RKO (cell line): ENCODE results near the gene COL16A1.
A peak's percentile ranks its signal among the peaks of the same experiment; 100 is the strongest.

Source experiments
- DNase-seq: peaks from one replicate; pipeline ENCODE4 v3.0.0-alpha.2; 2016; ENCODE audit warnings: low spot score

COL16A1 gene

GRCh38 chr1:31647106-31647505, 56.7 kb downstream of the COL16A1 start:
- no peak for DNase-seq

DNA sequence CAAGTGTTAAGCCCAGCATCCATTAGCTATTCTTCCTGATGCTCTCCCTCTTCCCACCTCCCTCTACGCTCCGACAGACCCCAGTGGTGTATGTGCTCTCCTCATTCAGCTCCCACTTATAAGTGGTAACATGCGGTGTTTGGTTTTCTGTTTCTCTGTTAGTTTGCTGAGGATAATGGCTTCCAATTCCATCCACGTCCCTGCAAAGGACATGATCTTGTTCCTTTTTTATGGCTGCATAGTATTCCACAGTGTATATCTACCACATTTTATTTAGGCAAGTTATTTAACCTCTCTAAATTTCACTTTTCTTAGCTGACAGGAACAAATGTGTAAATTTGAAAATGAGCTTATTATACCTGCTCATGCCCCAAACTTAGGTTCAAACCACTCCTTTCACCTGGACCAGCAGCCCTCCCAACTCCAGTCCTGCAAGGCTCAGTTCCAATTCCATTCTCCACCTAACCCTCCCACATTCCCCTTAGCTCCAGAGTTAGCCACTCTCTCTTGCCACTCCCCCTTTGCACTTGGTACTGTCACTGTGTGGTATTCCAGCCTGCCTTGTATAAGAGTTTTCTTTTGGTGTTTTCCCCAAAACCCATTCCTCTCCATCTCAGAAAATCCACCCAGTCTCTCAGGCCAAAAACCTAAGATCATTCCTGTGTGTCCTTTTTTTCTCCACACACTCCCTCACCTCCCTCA, 57.4 kb downstream of the COL16A1 start:
- DNase-seq = no peak

DNA sequence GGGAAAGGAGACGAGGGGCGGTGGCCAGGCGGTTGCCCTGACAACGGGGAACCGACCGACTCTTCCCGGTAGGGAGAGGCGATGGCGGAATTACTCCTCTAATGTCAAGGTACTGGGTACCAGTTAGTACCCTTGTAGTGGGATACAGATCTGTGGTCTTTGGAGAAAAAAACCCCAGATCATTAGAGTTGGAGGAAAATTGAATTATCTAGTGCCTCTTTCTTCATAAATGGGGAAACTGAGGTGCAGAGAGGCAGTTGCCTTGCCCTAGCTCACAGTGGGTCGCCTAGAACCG, 58.6 kb downstream of the COL16A1 start:
- DNase-seq = no peak

- DNase-seq = peak; percentile 96
Measured at GRCh38 chr1:31644560-31645273, 59.1 kb downstream of the COL16A1 start, which contains the start of gene PEF1. Gene PEF1 (minus strand): TSS chr1:31644876. CDS start chr1:31644864, 12 bp downstream.

GRCh38 chr1:31643976-31644559, 59.7 kb downstream of the COL16A1 start:
- DNase-seq = no peak

GRCh38 chr1:31642897-31643296, 60.9 kb downstream of the COL16A1 start:
- DNase-seq = no peak

- no peak for DNase-seq
Measured at GRCh38 chr1:31642366-31642765, 61.5 kb downstream of the COL16A1 start.

DNA sequence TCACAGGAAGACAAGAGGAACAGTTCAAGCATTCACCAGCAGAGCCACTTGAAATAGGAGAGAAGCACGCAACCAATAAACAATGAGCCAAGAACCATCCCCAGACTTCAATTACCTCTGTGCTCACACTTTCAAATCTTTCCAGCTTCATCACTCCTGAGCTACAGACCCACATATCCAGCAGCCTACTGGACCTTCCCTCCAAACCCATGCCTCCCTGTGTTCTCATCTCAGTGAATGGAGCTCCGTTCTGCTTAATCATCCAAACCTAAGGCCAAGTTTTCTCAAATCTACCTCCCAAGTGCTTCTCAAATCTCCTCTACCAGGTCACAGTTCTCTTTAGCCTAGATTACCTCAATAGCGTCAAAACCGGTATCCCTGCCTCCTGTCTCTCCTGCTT, 62.9 kb downstream of the COL16A1 start:
- no peak for DNase-seq

GRCh38 chr1:31640179-31640578, 63.6 kb downstream of the COL16A1 start:
- no peak for DNase-seq

DNA sequence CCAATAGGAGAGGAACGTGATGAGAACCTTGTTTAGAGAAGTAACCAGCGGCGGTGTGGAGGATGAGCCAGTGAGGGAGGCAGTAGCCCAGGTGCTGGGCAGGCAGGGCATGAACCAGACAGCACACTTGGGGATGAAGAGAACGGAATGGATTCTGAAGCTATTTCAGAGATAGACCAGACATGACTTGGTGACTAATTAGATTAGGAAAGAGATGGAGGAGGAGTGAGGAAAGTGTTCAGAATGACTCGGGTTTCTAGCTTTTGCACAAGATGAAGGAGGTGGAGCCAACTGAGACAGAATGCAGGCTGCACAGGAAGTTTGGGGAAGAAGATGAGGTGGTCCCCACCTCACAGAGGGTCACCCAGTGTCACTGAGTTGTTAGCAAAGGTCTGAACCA, 64.3 kb downstream of the COL16A1 start:
- peak; percentile 12 for DNase-seq

- DNase-seq = no peak
Measured at GRCh38 chr1:31637915-31638673, 65.7 kb downstream of the COL16A1 start.

DNA sequence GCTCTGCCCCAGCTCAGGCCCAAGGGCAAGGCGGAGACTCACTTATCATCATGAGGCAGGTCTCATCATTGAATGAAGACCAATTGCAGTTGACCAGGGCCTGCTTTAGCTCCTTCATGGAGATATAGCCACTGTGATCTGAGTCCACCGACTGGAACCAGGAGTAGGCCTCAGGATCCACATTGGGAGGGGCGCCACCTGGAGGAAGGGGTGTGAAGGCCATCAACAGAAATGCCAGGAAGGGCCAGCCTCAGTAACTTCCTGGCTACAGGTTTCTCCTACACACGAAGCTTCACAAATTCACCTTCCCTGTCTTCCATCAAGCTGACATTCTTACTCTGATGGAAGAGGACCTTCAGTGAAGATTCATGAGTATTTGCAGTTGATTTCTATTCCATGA, 70.7 kb downstream of the COL16A1 start:
- DNase-seq = peak; percentile 9

GRCh38 chr1:31632649-31633048, 71.2 kb downstream of the COL16A1 start:
- DNase-seq = no peak

- DNase-seq = no peak
Measured at GRCh38 chr1:31628931-31629556, 74.8 kb downstream of the COL16A1 start.

DNA sequence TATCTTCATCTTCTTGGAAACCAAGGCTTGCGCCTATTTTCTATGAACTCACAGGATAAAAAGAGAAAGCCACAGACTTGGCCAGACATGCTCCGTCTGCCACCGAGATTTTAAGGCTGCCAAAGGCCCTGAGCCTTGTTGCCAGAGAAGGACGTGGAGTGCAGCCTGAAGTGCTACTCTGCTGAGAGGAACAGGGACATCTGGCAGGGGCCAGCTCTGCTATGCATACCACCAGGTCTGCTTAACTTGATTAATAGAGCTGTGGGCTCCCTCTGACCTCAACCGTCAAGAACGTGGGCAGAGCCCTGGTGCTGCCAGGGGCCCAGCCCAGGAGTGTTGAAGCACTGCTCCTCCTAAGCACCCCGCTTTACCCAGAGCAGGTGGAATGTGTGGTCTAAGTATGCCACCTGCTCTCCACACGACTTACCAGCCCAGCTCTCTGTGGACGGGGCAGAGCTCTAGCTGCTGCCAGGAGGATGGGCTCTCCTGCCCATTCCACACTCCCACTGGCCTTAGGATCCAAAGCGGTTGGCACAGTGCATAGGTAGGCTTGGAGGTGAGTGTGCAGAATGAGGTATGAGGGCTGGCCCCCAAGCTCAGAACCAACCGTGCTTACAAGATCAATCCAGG, 75.8 kb downstream of the COL16A1 start:
- DNase-seq = no peak

GRCh38 chr1:31627301-31627929, 76.4 kb downstream of the COL16A1 start:
- DNase-seq = no peak

DNA sequence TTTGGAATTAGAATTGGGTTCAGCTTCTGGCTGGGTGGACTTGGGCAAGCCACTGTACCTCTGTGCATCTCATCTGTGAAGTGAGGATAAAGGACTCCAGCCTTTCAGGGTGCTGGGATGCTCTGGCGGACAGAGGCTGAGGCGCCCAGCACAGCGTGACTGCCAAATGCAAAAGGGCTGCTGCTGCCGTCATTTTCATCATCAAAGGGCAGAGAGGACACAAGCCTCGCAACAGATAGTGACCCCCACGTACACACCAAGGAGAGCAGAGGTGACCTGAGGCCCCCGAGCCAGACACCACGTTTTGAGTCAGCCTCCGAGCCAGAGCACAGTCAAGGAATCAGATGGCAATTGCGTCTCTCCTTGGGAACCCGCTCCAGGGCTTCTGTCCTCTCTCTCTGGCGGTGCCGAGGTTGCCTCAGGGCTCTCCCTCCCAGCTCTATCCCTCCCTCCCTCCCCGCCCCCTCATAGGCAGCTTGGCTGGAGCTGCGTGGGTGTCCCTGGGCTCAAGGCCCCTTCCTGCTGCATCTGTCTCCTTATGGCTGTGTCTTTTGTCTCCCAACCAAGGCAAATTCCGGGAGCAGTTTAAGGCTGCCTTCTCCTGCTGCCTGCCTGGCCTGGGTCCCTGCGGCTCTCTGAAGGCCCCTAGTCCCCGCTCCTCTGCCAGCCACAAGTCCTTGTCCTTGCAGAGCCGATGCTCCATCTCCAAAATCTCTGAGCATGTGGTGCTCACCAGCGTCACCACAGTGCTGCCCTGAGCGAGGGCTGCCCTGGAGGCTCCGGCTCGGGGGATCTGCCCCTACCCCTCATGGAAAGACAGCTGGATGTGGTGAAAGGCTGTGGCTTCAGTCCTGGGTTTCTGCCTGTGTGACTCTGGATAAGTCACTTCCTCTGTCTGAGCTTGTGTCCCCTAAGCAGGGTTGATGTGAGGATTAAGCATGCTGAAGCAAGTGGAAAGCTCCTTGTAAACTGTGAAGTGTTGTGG, 77.3 kb downstream of the COL16A1 start:
- DNase-seq = no peak

DNA sequence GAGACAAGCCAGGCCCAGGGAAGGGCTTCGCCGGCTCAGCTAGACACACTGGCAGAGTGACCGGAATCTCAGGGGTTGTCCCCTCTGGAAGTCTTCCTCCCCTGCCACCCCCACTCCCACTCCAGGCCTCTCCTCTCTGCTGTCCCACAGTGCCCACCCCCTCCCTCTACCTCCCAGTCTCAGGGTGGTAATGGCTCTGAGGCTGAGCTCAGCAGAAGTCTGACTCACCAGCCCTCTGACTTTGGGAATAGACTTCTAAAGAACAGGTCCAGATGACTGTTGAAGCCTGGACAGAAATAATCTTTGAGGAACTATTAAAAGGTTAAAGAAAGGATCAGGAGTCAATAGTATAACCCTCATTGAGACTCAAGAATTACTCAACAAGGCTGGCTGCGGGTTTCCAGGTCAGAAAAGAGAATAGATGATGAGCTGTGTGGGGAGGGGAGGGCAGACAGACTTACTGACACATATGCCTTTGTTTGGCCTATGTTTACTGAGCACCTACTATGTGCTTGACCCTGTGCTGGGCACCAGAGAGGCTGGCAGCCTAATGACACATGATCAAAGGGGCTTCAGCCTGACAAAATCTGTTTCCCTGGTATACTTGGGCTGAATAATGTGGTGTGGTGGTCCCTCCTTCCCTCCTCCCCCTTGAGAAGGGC, 78.1 kb downstream of the COL16A1 start:
- no peak for DNase-seq

GRCh38 chr1:31624731-31625514, 78.9 kb downstream of the COL16A1 start:
- DNase-seq = no peak
